ENCODE data around the gene GALNT10.

GALNT10 gene

DNA sequence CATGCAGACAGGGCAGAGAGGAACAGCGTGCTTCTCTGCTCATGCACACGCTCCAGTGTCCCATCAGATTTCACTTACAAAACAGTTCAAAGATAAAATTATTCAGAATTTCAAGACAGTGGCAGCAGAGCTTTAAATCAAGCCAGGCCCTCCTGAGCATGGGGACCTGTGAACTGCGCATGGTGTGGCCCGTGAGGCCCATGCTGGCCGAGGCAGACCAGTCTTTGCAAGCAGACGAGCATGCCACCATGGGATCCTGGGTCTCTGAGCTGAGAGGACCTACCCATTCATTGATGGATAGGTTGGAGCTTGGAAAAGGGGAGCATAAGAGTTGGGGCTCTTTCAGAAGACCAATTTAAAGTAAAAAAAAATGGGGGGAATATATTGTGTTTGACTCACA lies 220.3 kb downstream of the GALNT10 start:
- Mint-ChIP-seq H3K27me3 (no peaks in the 10 kb centered on the region), H3K4me1 (peaks cover 6% of the 10 kb centered on the region), H3K9me3 (no peaks in the 10 kb centered on the region), H3K27ac (no peak overlapping the region), H3K36me3 (peaks cover 46% of the 10 kb centered on the region), H3K4me3 (no peak overlapping the region)
- ATAC-seq = no peak

DNA sequence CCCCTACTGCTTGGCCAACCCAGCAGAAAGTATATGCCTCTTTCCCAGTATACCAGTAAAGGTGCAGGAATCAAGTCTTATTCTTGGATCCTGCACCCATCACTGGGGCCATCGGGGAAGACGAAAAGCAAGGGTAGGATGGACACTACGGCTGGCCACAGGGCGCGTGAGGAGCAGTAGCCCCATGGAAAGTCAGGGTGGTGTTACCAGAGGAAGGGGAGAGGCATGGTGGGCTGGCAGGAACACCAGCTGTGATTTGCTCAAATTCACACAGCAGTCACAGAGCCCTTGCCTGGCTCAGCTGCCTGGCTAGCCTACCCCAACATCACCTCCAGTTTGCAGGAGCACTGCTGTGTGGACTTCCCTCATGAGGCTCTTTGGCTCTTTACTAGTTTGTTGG lies 220.8 kb downstream of the GALNT10 start:
- H3K27ac Mint-ChIP-seq = no peak overlapping the region
- no peak for ATAC-seq
- no peaks in the 10 kb centered on the region for H3K9me3 Mint-ChIP-seq
- H3K4me1 Mint-ChIP-seq = peaks cover 6% of the 10 kb centered on the region
- no peak overlapping the region for H3K4me3 Mint-ChIP-seq
- no peaks in the 10 kb centered on the region for H3K27me3 Mint-ChIP-seq
- H3K36me3 Mint-ChIP-seq = peaks cover 46% of the 10 kb centered on the region

DNA sequence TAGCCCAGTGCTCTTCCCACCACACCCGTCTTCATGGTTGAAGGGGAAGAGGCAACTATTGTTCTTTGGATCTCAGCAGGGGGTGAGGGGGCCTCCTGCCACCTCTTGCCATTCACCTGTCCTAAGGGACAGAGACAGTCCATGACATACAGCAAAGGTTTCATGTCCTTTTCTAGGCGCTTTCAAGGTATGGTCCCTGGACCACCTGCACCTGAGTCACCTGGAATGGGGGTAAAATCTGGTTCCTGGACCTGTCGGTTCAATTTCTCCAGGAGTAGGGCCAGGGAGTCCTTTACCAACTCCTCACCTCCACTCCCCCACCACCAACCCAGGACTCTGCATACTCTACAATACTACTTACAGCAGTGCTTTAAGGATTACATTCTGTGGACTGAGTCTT lies 221.8 kb downstream of the GALNT10 start:
- Mint-ChIP-seq H3K27ac (no peak overlapping the region), H3K4me3 (no peak overlapping the region), H3K36me3 (peaks cover 42% of the 10 kb centered on the region), H3K27me3 (no peaks in the 10 kb centered on the region), H3K4me1 (peaks cover 13% of the 10 kb centered on the region), H3K9me3 (no peaks in the 10 kb centered on the region)
- no peak for ATAC-seq

DNA sequence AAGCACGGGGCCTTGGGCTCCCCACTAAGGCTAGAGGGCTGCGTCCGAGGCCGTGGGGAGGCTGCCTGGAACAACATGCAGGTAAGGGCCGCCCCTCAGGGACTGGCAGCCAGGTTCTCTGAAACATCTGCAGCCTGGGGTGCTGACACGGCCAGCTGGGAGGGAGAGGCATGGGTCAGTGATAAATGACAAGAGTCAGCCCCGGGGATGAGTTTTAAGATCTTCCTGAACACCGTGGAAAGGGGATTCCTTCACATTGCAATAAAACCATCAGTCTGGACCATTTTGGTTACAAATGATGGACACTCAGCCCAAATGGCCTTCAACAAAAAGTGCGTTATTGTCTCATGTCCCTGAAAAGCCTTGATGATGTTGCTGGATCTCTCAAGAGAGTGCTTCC lies 222.4 kb downstream of the GALNT10 start:
- Mint-ChIP-seq H3K36me3 (peaks cover 42% of the 10 kb centered on the region), H3K27ac (no peak overlapping the region), H3K9me3 (no peaks in the 10 kb centered on the region), H3K4me1 (peaks cover 13% of the 10 kb centered on the region), H3K27me3 (no peaks in the 10 kb centered on the region), H3K4me3 (no peak overlapping the region)
- no peak for ATAC-seq

DNA sequence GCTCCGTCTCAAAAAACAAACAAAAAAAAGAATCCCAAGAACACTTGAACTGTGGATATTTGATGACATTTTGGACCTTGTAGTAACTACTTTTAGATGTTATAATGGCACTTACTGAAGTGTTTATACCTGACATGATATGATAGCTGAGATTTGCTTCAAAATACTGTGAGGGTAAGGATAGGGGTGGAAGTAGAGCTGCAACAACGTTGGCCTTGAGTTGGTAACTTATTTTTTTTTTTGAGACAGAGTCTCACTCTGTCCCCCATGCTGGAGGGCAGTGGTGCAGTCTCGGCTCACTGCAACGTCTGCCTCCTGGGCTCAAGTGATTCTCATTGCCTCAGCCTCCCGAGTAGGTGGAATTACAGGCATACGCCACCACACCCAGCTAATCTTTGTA lies 224.6 kb downstream of the GALNT10 start:
- H3K4me1 Mint-ChIP-seq = peaks cover 13% of the 10 kb centered on the region
- no peaks in the 10 kb centered on the region for H3K27me3 Mint-ChIP-seq
- H3K9me3 Mint-ChIP-seq = no peaks in the 10 kb centered on the region
- no peak overlapping the region for H3K4me3 Mint-ChIP-seq
- peaks cover 51% of the 10 kb centered on the region for H3K36me3 Mint-ChIP-seq
- no peak for ATAC-seq
- no peak overlapping the region for H3K27ac Mint-ChIP-seq

DNA sequence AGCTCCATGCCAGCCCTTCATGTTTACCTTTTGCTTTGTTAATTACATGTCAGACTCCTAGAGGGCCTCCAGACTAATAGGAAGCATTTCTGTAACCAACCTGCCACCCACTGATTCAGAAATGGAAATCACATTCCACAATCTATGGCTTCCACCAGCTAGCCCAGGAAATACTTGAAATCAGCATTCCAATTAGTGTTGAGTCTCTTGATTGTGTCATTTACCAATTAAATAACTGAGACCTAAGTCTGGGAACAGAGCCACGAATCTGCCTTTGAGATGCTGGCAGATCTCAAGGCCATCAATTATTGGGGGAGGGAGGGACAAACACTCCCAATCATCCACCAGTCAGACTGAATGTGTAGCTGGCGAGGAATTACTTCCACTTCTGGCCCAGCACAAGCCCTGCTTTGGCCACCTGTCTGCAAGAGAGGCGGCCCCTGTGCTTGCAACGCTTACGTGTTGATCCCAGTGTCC lies 227.8 kb downstream of the GALNT10 start:
- no peak for ATAC-seq
- peaks cover 13% of the 10 kb centered on the region for H3K4me1 Mint-ChIP-seq
- peaks cover 58% of the 10 kb centered on the region for H3K36me3 Mint-ChIP-seq
- H3K9me3 Mint-ChIP-seq = peaks cover 3% of the 10 kb centered on the region
- H3K4me3 Mint-ChIP-seq = no peak overlapping the region
- H3K27me3 Mint-ChIP-seq = no peaks in the 10 kb centered on the region
- no peak overlapping the region for H3K27ac Mint-ChIP-seq

DNA sequence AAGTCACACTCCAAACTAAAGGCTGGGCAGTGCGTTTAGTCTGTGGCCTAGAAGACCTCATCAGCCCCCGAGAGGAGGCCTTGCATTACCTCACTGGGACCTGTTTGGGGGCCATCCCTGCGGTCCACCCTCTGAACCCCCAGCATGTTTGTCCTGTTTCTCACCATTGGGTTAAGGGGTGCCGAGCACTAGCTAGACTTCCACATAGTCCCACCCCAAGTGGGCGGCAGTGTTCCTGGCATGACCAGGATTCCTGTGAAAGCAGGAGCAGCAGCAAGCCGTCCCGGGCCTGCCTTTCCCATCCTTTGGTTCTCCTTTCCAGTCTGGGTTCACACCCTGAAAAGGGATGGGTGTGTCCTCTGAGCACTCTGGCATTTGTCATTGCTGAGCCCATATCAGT lies 228.7 kb downstream of the GALNT10 start:
- no peak overlapping the region for H3K27ac Mint-ChIP-seq
- H3K27me3 Mint-ChIP-seq = no peaks in the 10 kb centered on the region
- H3K4me3 Mint-ChIP-seq = no peak overlapping the region
- H3K9me3 Mint-ChIP-seq = peaks cover 9% of the 10 kb centered on the region
- peaks cover 59% of the 10 kb centered on the region for H3K36me3 Mint-ChIP-seq
- peaks cover 16% of the 10 kb centered on the region for H3K4me1 Mint-ChIP-seq
- no peak for ATAC-seq

DNA sequence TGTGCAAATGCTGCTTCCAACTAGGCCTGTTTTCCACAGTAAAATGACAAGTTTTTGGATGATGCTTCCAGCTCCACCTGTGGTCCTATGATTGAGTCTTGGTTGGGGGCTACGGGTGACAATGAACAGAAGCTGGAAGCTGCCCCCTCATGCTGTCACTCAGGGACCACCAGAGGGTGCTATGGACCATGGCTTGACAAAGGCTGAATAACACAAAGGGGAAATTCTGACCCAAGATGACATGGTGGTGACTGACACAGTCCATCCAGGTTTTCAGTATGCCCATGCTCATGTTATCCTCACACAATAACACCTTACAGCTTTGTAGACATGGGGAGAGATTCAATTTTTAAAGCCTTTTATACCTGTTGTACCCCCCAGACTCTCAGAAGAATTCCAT lies 231.3 kb downstream of the GALNT10 start:
- Mint-ChIP-seq H3K27me3 (no peaks in the 10 kb centered on the region), H3K9me3 (peaks cover 10% of the 10 kb centered on the region), H3K4me3 (no peak overlapping the region), H3K4me1 (peaks cover 12% of the 10 kb centered on the region), H3K36me3 (peaks cover 56% of the 10 kb centered on the region), H3K27ac (no peak overlapping the region)
- no peak for ATAC-seq

DNA sequence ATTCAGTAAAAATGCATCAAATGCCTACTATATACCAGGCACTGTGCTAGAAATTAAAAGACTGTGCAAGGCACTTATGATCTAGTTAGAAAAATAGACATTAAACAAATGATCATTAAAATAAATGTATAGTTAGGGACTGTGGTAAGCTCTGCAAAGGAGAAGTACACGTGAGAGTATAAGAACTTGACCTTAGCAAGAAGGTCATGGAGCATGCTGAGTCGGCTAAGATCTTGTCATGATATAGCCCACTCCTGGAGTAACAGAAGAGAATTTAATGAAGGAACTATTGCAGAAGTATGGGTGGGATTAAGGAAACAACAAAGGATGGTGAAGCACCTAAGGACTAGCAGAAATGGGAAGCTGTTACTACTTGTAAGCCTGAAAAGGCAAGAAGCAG lies 231.8 kb downstream of the GALNT10 start:
- Mint-ChIP-seq H3K4me3 (no peak overlapping the region), H3K27me3 (no peaks in the 10 kb centered on the region), H3K9me3 (peaks cover 10% of the 10 kb centered on the region), H3K4me1 (peaks cover 10% of the 10 kb centered on the region), H3K36me3 (peaks cover 56% of the 10 kb centered on the region), H3K27ac (no peak overlapping the region)
- no peak for ATAC-seq

DNA sequence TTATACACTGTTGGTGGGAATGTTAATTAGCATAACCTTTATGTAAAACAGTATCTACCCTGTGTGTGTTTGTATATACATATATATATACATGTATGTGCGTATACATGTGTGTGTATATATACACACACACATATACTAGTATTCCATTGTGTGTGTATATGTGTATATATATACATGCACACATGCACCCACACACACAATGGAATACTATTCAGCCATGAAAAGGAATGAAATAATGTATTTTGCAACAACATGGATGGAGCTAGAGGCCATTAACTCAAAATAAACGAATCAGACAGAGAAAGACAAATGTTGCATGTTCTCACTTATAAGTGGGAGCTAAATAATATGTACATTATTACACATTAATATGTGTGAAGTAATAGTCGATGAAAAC lies 237.7 kb downstream of the GALNT10 start:
- Mint-ChIP-seq H3K27me3 (no peaks in the 10 kb centered on the region), H3K4me3 (no peak overlapping the region), H3K36me3 (peaks cover 25% of the 10 kb centered on the region), H3K4me1 (peaks cover 10% of the 10 kb centered on the region), H3K27ac (no peak overlapping the region), H3K9me3 (peaks cover 7% of the 10 kb centered on the region)
- ATAC-seq = no peak

DNA sequence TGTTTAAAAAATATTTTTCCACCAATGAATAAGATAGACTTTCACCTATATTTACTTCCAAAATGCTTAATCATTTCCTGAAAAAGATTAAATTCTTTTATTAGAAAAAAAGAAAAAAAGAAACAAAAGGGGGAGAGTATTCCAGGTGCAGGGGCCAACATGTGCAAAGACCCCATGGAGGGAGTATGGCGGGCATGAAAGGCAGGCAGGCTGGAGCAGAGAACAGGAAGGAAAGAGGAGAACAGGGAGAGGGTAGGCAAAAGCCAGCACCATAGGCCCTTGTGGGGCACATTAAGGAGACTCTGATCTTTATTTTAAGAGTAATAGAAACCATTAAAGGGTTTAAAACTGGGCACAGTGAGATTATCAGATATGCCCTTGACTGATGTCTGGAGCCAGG lies 238.8 kb downstream of the GALNT10 start:
- no peak overlapping the region for H3K4me3 Mint-ChIP-seq
- no peak for ATAC-seq
- H3K27me3 Mint-ChIP-seq = no peaks in the 10 kb centered on the region
- peaks cover 24% of the 10 kb centered on the region for H3K36me3 Mint-ChIP-seq
- no peaks in the 10 kb centered on the region for H3K9me3 Mint-ChIP-seq
- peaks cover 4% of the 10 kb centered on the region for H3K4me1 Mint-ChIP-seq
- H3K27ac Mint-ChIP-seq = no peak overlapping the region

DNA sequence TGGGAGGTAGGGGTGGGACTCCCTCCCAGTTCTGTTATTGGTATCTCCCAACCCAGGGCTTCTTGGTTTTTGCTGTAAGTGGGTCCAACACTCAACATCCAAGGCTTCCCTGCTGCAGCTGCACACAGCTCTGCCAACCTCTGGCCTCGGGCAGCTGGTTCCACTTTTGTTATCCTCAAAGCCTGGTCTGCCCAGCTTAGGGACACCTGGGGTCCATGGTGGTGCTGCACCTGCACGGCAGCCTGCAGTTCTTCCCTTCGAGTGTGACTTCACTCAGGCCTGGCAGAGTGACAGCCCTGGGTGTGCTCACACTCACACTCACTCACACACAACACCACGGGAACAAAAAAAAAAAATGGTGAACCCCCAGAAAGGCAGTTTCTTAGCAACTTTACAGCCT lies 239.9 kb downstream of the GALNT10 start:
- no peak for ATAC-seq
- no peaks in the 10 kb centered on the region for H3K4me1 Mint-ChIP-seq
- H3K27ac Mint-ChIP-seq = no peak overlapping the region
- peaks cover 26% of the 10 kb centered on the region for H3K36me3 Mint-ChIP-seq
- no peaks in the 10 kb centered on the region for H3K9me3 Mint-ChIP-seq
- no peaks in the 10 kb centered on the region for H3K27me3 Mint-ChIP-seq
- no peak overlapping the region for H3K4me3 Mint-ChIP-seq

DNA sequence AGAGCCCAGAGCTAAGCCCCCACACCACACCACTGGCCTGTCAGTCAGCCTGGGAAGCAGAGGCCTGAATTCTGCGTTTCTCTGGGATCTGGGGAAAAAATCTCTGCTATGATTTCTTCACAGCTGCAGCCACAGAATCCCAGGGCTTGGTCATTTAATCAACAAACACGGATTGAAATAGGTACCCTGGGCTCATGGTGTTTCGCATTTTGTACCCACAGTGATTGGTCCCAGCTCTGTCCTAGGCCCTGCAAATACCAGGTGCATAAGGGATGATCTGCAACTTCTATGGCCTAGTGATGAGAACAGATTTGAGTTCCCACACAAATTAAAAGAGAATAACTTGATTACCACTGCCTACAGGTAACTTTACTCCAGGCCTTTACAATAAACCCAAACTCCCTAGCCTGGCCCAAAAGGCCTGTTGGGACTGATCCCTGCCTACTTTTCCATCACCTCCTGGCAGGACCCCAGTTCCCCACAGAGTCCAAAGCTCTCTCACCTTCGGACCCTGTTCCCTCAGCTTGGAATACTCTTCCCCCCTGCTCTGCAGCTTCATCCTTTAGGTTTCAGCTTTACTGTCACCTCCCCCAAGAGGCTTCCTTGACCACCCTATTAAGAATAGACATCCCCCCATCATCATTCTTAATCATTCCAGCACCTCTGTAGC lies 240.6 kb downstream of the GALNT10 start:
- no peak for ATAC-seq
- Mint-ChIP-seq H3K4me1 (no peaks in the 10 kb centered on the region), H3K9me3 (no peaks in the 10 kb centered on the region), H3K36me3 (peaks cover 31% of the 10 kb centered on the region), H3K27ac (no peak overlapping the region), H3K4me3 (no peak overlapping the region), H3K27me3 (no peaks in the 10 kb centered on the region)

DNA sequence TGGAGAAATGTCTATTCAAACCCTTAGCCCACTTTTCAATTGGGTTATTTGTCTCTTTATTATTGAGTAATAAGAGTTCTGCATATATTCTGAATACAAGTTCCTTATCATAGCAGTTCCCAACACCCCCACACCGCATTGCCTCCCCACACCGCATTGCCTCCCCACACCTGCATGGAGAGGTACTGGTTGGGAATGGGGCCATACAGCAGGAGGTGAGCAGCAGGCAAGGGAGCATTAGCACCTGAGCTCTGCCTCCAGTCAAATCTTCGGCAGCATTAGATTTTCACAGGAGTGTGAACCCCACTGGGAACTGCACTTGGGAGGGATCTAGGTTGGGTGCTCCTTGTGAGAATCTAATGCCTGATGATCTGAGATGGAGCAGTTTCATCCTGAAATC lies 244.7 kb downstream of the GALNT10 start:
- Mint-ChIP-seq H3K4me3 (no peak overlapping the region), H3K4me1 (no peaks in the 10 kb centered on the region), H3K27ac (no peak overlapping the region), H3K9me3 (no peaks in the 10 kb centered on the region), H3K36me3 (peaks cover 62% of the 10 kb centered on the region), H3K27me3 (no peaks in the 10 kb centered on the region)
- no peak for ATAC-seq

DNA sequence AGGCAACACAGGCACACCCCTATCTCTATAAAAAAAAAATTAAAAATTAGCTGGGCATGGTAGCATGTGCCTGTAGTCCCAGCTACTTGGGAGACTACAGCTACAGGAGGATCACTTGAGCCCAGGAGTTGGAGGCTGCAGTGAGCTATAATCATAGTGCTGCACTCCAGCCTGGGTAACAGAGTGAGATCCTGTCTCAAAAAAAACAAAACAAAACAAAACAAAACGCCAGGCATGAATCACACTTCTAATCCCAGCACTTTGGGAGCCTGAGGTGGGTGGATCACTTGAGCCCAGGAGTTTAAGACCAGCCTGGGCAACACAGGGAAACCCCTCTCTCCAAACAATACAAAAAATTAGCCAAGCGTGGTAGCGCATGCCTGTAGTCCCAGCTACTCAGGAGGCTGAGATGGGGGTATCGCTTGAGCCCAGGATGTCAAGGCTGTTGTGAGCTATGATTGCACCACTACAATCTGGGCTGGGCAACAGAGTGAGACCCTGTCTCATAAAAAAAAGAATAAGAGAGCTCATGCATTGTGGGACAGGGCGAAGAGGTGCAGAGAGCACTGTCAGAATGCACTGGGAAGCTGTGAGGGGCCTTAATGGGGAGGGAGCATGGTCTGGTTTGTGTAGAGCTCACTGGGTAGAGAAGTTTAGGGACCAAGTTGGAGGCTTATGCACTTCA lies 246.9 kb downstream of the GALNT10 start:
- peaks cover 8% of the 10 kb centered on the region for H3K4me1 Mint-ChIP-seq
- peaks cover 79% of the 10 kb centered on the region for H3K36me3 Mint-ChIP-seq
- H3K4me3 Mint-ChIP-seq = no peak overlapping the region
- ATAC-seq = no peak
- H3K9me3 Mint-ChIP-seq = no peaks in the 10 kb centered on the region
- no peak overlapping the region for H3K27ac Mint-ChIP-seq
- no peaks in the 10 kb centered on the region for H3K27me3 Mint-ChIP-seq

DNA sequence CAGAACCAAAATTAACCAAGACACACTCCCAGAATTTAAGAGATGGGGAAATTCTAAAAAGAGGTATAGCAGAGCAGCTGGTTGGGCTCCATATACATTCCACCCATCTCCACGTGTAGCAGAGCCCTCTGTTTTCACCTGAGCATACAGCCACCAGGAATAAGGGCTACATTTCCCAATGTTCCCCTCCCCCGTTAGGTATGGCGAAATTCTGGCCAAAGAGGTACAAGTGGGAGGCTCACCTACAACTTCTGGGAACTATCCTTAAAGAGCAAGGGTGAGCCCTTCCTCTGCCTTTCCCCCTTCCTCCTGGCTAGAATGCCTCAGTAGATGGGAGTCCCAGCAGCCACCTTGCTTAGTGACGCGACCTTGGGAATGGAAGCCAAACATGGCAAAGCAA lies 250.0 kb downstream of the GALNT10 start:
- H3K4me1 Mint-ChIP-seq = peaks cover 26% of the 10 kb centered on the region
- no peak overlapping the region for H3K27ac Mint-ChIP-seq
- H3K4me3 Mint-ChIP-seq = no peak overlapping the region
- no peaks in the 10 kb centered on the region for H3K9me3 Mint-ChIP-seq
- H3K27me3 Mint-ChIP-seq = no peaks in the 10 kb centered on the region
- ATAC-seq = no peak
- H3K36me3 Mint-ChIP-seq = peaks cover 59% of the 10 kb centered on the region
